GM21390 (cell line): ENCODE data around the gene CTSF.
"Not testable (repeated sequence)": the region's sequence is repeated elsewhere in the genome, so short reads cannot be mapped to it uniquely, and the experiment has no call there.

Experiments used
- ATAC-seq: cut with Tn5 transposase; IDR thresholded peaks from one replicate; pipeline ENCODE4 v1.9.1; 2021; ENCODE audit not compliant: unreplicated experiment

Gene CTSF

GRCh38 chr11:66568124-66568916, at the start of gene CTSF:
TSS of gene CTSF (minus strand) at chr11:66568606. CDS start at chr11:66568486, 120 bp downstream.
- no peak for ATAC-seq

GRCh38 chr11:66617155-66617834, 48.9 kb upstream of the CTSF start:
- ATAC-seq = peak; percentile 10

GRCh38 chr11:66616379-66617154, 48.2 kb upstream of the CTSF start, which contains the start of gene RBM14:
TSS of gene RBM14 (plus strand) at chr11:66616630. CDS start at chr11:66616721, 91 bp downstream.
- peak; percentile 85 for ATAC-seq

- no peak for ATAC-seq
These were observed 45.7 kb upstream of the CTSF start for GRCh38 chr11:66614073-66614472.

GRCh38 chr11:66612458-66612857, 44.1 kb upstream of the CTSF start:
- no peak for ATAC-seq

GRCh38 chr11:66609721-66610617, 41.6 kb upstream of the CTSF start:
- no peak for ATAC-seq

- no peak for ATAC-seq
These were observed 38.9 kb upstream of the CTSF start for GRCh38 chr11:66607126-66607834.

GRCh38 chr11:66606608-66607007, 38.2 kb upstream of the CTSF start:
- ATAC-seq = not testable (repeated sequence)

GRCh38 chr11:66604155-66604554, 35.7 kb upstream of the CTSF start:
- ATAC-seq = no peak

- ATAC-seq = no peak
These were observed 34.7 kb upstream of the CTSF start for GRCh38 chr11:66603072-66603471.

- ATAC-seq = no peak
These were observed 32.3 kb upstream of the CTSF start for GRCh38 chr11:66600631-66601233.

GRCh38 chr11:66600219-66600618, 31.8 kb upstream of the CTSF start:
- no peak for ATAC-seq

- ATAC-seq = no peak
These were observed 30.6 kb upstream of the CTSF start for GRCh38 chr11:66598993-66599392.

GRCh38 chr11:66595245-66595904, 27.0 kb upstream of the CTSF start:
- ATAC-seq = no peak

- no peak for ATAC-seq
These were observed 25.2 kb upstream of the CTSF start for GRCh38 chr11:66593650-66594049.

GRCh38 chr11:66593303-66593635, 24.9 kb upstream of the CTSF start:
- ATAC-seq = peak; percentile 4

- peak; percentile 91 for ATAC-seq
These were observed 24.3 kb upstream of the CTSF start, which contains the start of the genes CCDC87 and CCS for GRCh38 chr11:66592457-66593302. TSS of gene CCDC87 (minus strand) at chr11:66593063. CDS start at chr11:66593015, 48 bp downstream. TSS of gene CCS (plus strand) at chr11:66593185. CDS start at chr11:66593262, 77 bp downstream.

GRCh38 chr11:66591175-66591574, 22.8 kb upstream of the CTSF start:
- ATAC-seq = no peak
